ENCODE results near the gene DGAT2. TPM values are rescaled to one million over a fixed set of nuclear protein-coding genes. Genes with fewer than 3 reads are reported as not detected.
A peak's percentile ranks its signal among the peaks of the same experiment; 100 is the strongest.

Gene DGAT2
- total and polyA plus RNA-seq, 4 donors = 4.2 to 54.0 (median 8.4) TPM

DNA sequence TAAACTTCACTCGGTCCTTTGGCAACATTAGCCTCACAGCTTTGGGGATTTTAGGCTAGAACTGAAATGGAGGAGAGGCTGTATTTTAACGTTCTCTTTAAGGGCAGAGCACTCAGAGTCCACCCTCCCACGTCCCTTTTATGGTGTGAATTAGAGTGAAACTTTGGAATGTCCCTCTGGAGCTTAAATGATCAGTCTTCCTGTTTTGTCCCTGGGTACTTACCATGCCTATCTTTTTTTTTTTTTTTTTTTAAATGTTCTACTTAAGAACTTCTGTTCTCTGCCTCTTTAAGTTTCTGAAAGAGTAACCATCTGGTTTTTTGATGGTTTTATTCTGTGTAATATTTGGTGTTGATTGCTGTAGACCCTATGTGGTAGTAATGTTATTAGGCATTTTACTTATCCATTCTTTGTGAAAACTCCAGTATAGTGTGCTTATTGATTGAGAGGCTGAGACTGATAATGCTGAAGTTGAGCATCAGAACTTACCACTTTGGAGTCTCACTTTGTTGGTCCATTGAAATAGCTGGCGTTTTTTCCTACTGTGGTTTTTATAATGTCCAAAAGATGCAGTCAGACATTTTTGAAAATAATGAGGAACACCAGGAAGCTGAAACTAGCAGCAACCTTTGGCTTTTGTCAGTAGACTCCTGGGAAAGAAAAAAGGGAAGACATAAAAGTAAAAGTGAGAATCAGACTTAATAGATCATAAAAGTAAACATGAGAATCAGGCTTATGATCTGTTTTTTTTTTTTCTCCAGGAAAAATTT lies 58.1 kb downstream of the DGAT2 start:
- no peaks in the 10 kb centered on the region for H3K9me3 ChIP-seq (ENCODE audit: control insufficient read depth in 4 of 4, insufficient read depth in 3 of 4, low read length in 3 of 4)
- H3K27ac ChIP-seq (ENCODE audit: low read depth in 1 of 2, low read length in 1 of 2) = peak overlapping the region; percentile 72 to 83
- H3K9ac ChIP-seq (ENCODE audit: insufficient read depth in 1 of 2, low read length in 2 of 2) = no peak overlapping the region
- H3K36me3 ChIP-seq (ENCODE audit: control insufficient read depth in 4 of 4, insufficient read depth in 4 of 4, low read length in 4 of 4) = peaks cover 0 to 3% (median 0%) of the 10 kb centered on the region in 4 donors
- no peak for TF ChIP-seq CTCF (IDR thresholded peaks at IDR 0.05; ENCODE audit: control extremely low read depth, extremely low read depth)
- peaks cover 0 to 19% (median 11%) of the 10 kb centered on the region in 5 donors for H3K4me1 ChIP-seq (ENCODE audit: control insufficient read depth in 5 of 5, insufficient read depth in 5 of 5, low read length in 5 of 5)
- 24 to 40% methylated on average over 4 of the region's 4 CpGs for WGBS, 2 donors
- no peaks in the 10 kb centered on the region for H3K27me3 ChIP-seq (ENCODE audit: control insufficient read depth in 3 of 3, insufficient read depth in 3 of 3, low read length in 2 of 3)
- peak; percentile 30 for ATAC-seq (ENCODE audit: insufficient read depth, low FRiP score)
- DNase-seq = peak in 1 of 3 donors; percentile 11
- H3K4me3 ChIP-seq = no peak overlapping the region

- 56 to 70% methylated on average over 5 of the region's 5 CpGs for WGBS, 2 donors
Measured at GRCh38 chr11:75827562-75827961, 59.0 kb downstream of the DGAT2 start.

DNA sequence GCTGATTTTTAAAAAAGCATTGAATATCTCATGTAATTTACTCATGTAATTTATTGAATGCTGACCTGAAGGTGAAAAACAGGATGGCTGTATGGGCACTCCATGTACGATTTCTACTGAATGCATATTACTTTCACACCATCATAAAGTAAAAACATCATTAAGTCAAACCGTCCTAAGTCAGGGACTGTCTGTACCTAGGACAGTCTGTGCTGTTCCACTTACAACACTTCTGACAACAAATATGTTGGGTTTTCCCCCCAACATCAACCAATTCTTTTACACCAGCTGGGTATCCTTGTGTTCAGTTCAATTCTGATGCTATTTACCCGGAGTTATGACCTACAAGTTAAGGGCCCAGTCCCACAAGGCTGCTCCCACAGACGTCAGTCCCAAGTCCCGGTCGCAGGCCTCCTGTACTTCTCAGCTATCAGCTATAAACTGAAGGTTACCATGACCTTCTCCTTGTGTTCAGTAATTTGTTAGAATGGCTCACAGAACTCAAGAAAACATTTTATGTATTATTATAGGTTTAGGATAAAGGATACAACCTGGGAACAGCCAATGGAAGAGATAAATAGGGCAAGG lies 63.4 kb downstream of the DGAT2 start:
- no peak for DNase-seq
- 93 to 97% methylated on average over 6 of the region's 6 CpGs for WGBS, 2 donors
- no peak overlapping the region for H3K27ac ChIP-seq (ENCODE audit: low read depth in 1 of 2, low read length in 1 of 2)
- ATAC-seq (ENCODE audit: insufficient read depth, low FRiP score) = no peak
- H3K4me1 ChIP-seq (ENCODE audit: control insufficient read depth in 5 of 5, insufficient read depth in 5 of 5, low read length in 5 of 5) = peaks cover 0 to 14% (median 4%) of the 10 kb centered on the region in 5 donors
- H3K36me3 ChIP-seq (ENCODE audit: control insufficient read depth in 4 of 4, insufficient read depth in 4 of 4, low read length in 4 of 4) = no peaks in the 10 kb centered on the region
- TF ChIP-seq CTCF (IDR thresholded peaks at IDR 0.05; ENCODE audit: control extremely low read depth, extremely low read depth) = no peak
- no peak overlapping the region for H3K9ac ChIP-seq (ENCODE audit: insufficient read depth in 1 of 2, low read length in 2 of 2)
- no peaks in the 10 kb centered on the region for H3K27me3 ChIP-seq (ENCODE audit: control insufficient read depth in 3 of 3, insufficient read depth in 3 of 3, low read length in 2 of 3)
- H3K4me3 ChIP-seq = no peak overlapping the region
- H3K9me3 ChIP-seq (ENCODE audit: control insufficient read depth in 4 of 4, insufficient read depth in 3 of 4, low read length in 3 of 4) = no peaks in the 10 kb centered on the region

More at GRCh38 chr11:75827562-75827961, 59.0 kb downstream of the DGAT2 start:
- H3K4me1 ChIP-seq (ENCODE audit: control insufficient read depth in 5 of 5, insufficient read depth in 5 of 5, low read length in 5 of 5) = peaks cover 0 to 20% (median 13%) of the 10 kb centered on the region in 5 donors
- H3K4me3 ChIP-seq = no peak overlapping the region
- H3K9ac ChIP-seq (ENCODE audit: insufficient read depth in 1 of 2, low read length in 2 of 2) = no peak overlapping the region
- ATAC-seq (ENCODE audit: insufficient read depth, low FRiP score) = no peak
- no peaks in the 10 kb centered on the region for H3K36me3 ChIP-seq (ENCODE audit: control insufficient read depth in 4 of 4, insufficient read depth in 4 of 4, low read length in 4 of 4)
- peak in 1 of 3 donors; percentile 17 for DNase-seq
- no peaks in the 10 kb centered on the region for H3K9me3 ChIP-seq (ENCODE audit: control insufficient read depth in 4 of 4, insufficient read depth in 3 of 4, low read length in 3 of 4)
- no peak overlapping the region for H3K27ac ChIP-seq (ENCODE audit: low read depth in 1 of 2, low read length in 1 of 2)
- TF ChIP-seq CTCF (IDR thresholded peaks at IDR 0.05; ENCODE audit: control extremely low read depth, extremely low read depth) = no peak
- no peaks in the 10 kb centered on the region for H3K27me3 ChIP-seq (ENCODE audit: control insufficient read depth in 3 of 3, insufficient read depth in 3 of 3, low read length in 2 of 3)

Data from lung (tissue), 12 donors.